Measurements from ENCODE around the gene CHMP3. TPM values are rescaled to one million over a fixed set of nuclear protein-coding genes. Genes with fewer than 3 reads are reported as not detected.

The CHMP3 gene
- total and polyA plus RNA-seq, 2 of the 13 experiments (the other 11 are each of a cell fraction or from before 2014, with no cell fraction given) = 64.1 to 114 TPM

GRCh38 chr2:86562922-86563649 lies at the start of gene CHMP3 (continued):
- no peak for TF ChIP-seq ZNF496 (CRISPR knock-in tag; IDR thresholded peaks at IDR 0.05; ENCODE audit: insufficient replicate concordance)
- TF ChIP-seq ZNF724P (CRISPR knock-in tag; IDR thresholded peaks at IDR 0.05; ENCODE audit: borderline replicate concordance) = peak; percentile 70
- no peak for TF ChIP-seq ZBTB3 (CRISPR knock-in tag; IDR thresholded peaks at IDR 0.05; ENCODE audit: borderline replicate concordance, low read depth)
- TF ChIP-seq MLLT10 (CRISPR knock-in tag; IDR thresholded peaks at IDR 0.05) = no peak
- TF ChIP-seq DMTF1 (CRISPR knock-in tag; IDR thresholded peaks at IDR 0.05) = no peak; the same call in 1 of the 2 replicates
- no peak for TF ChIP-seq ZNF619 (CRISPR knock-in tag; IDR thresholded peaks at IDR 0.05)
- no peak for TF ChIP-seq TERF1 (CRISPR knock-in tag; IDR thresholded peaks at IDR 0.05)
- no peak for TF ChIP-seq SOX6 (IDR thresholded peaks at IDR 0.05)
- peak; percentile 81 for TF ChIP-seq SOX6 (CRISPR knock-in tag; IDR thresholded peaks at IDR 0.05)
- TF ChIP-seq ZNF691 (CRISPR knock-in tag; IDR thresholded peaks at IDR 0.05; ENCODE audit: borderline replicate concordance, low read depth) = peak; percentile 66; the same call in 1 of the 2 replicates
- TF ChIP-seq ARNTL (CRISPR knock-in tag; IDR thresholded peaks at IDR 0.05) = peak; percentile 54; the same call in 1 of the 2 replicates
- peak; percentile 58 for TF ChIP-seq ARID5B (CRISPR knock-in tag; IDR thresholded peaks at IDR 0.05)
- TF ChIP-seq SNAPC5 (CRISPR knock-in tag; IDR thresholded peaks at IDR 0.05; ENCODE audit: borderline replicate concordance) = peak; percentile 88; the same call in 1 of the 2 replicates
- peak; percentile 89 for TF ChIP-seq NRL (CRISPR knock-in tag; IDR thresholded peaks at IDR 0.05; ENCODE audit: borderline replicate concordance)
- peak; percentile 74 for TF ChIP-seq ZNF710 (CRISPR knock-in tag; IDR thresholded peaks at IDR 0.05; ENCODE audit: borderline replicate concordance)
- peak; percentile 96 for TF ChIP-seq POLR2G (IDR thresholded peaks at IDR 0.05; ENCODE audit: low read depth, low read length)

Measured in HepG2 (cell line).